PC-3 (cell line): ENCODE measurements around the gene SLC47A2. TPM values are rescaled to one million over a fixed set of nuclear protein-coding genes. Genes with fewer than 3 reads are reported as not detected.

Experiments
- ATAC-seq: fragments of 200-7000 bp; cut with Tn5 transposase; 2 replicates; pipeline ENCODE4 v1.9.1; 2020; ENCODE audit warnings: mild to moderate bottlenecking, moderate library complexity
- BruUV-seq: library from RNA; stranded (reverse); fragments of 400-500 nt; replicated peaks from 2 replicates; lab custom pipeline; 2021; lab: Mats Ljungman, UMichigan
- CTCF ChIA-PET: fragments of 300-600 bp; sonication (Branson Sonifier 250); formaldehyde crosslinking; loops from one replicate; lab custom pipeline; 2022; ENCODE audit warnings: antibody characterized with exemption; lab: Charles Lee
- POLR2A ChIA-PET: fragments of 300-600 bp; sonication (Branson Sonifier 250); formaldehyde crosslinking; loops from one replicate; lab custom pipeline; 2022; ENCODE audit warnings: antibody characterized with exemption; ENCODE audit not compliant: unreplicated experiment; lab: Charles Lee
- DNase-seq: peaks from one replicate; pipeline ENCODE4 v3.0.0-alpha.2; 2015
- H2AFZ ChIP-seq: fragments of 300-600 bp; sonication (generic); 2 replicates; pipeline ENCODE4 v1.6.0; 2016; ENCODE audit warnings: antibody characterized with exemption, low read length
- H3F3A ChIP-seq: fragments of 300-600 bp; sonication (generic); one replicate; pipeline ENCODE4 v1.6.0; 2017; ENCODE audit warnings: antibody characterized with exemption, low read length, control low read depth, mild to moderate bottlenecking; ENCODE audit not compliant: unreplicated experiment
- H3K27ac ChIP-seq: fragments of 300-600 bp; sonication (generic); 2 replicates; pipeline ENCODE4 v1.5.1; 2016; ENCODE audit warnings: mild to moderate bottlenecking, low read length
- H3K27me3 ChIP-seq: fragments of 300-600 bp; sonication (generic); 2 replicates; pipeline ENCODE4 v1.6.1; 2016; ENCODE audit warnings: low read length, mixed read lengths
- H3K36me3 ChIP-seq: fragments of 300-600 bp; sonication (generic); 2 replicates; pipeline ENCODE4 v1.6.1; 2016; ENCODE audit warnings: low read depth, mixed run types, low read length, mixed read lengths
- H3K4me1 ChIP-seq: fragments of 300-600 bp; sonication (generic); 2 replicates; pipeline ENCODE4 v1.5.1; 2016; ENCODE audit warnings: low read length; ENCODE audit not compliant: insufficient read depth
- H3K4me2 ChIP-seq: fragments of 300-600 bp; sonication (generic); 2 replicates; pipeline ENCODE4 v1.6.0; 2016; ENCODE audit warnings: low read length
- H3K4me3 ChIP-seq: fragments of 300-600 bp; sonication (generic); 2 replicates; pipeline ENCODE4 v1.5.1; 2016; ENCODE audit warnings: mild to moderate bottlenecking, low read length, mixed read lengths
- H3K79me2 ChIP-seq: fragments of 300-600 bp; sonication (generic); 2 replicates; pipeline ENCODE4 v1.6.1; 2017; ENCODE audit warnings: low read length, mixed read lengths
- H3K9ac ChIP-seq: fragments of 300-600 bp; sonication (generic); 2 replicates; pipeline ENCODE4 v1.6.0; 2016; ENCODE audit warnings: mild to moderate bottlenecking, low read length
- H3K9me2 ChIP-seq: fragments of 300-600 bp; sonication (generic); replicated peaks from 2 replicates; pipeline ENCODE4 v1.6.1; 2016; ENCODE audit warnings: mixed run types, low read length, mixed read lengths
- H3K9me3 ChIP-seq: fragments of 300-600 bp; sonication (generic); 2 replicates; pipeline ENCODE4 v1.6.1; 2016; ENCODE audit warnings: low read length, mixed read lengths
- H4K20me1 ChIP-seq: fragments of 300-600 bp; sonication (generic); 2 replicates; pipeline ENCODE4 v1.6.1; 2016; ENCODE audit warnings: low read length, mixed read lengths
- EZH2 ChIP-seq: fragments of 300-600 bp; sonication (generic); IDR thresholded peaks from one replicate; pipeline ENCODE4 v1.6.1; 2017; ENCODE audit warnings: antibody characterized with exemption, mild to moderate bottlenecking, low read length; ENCODE audit not compliant: unreplicated experiment
- EZH2phosphoT487 ChIP-seq: fragments of 300-600 bp; sonication (generic); IDR thresholded peaks from 2 replicates; pipeline ENCODE4 v1.6.1; 2018; ENCODE audit warnings: mild to moderate bottlenecking, antibody characterized with exemption, low read length, borderline replicate concordance
- intact Hi-C: fragments of 100-400 bp; cut with micrococcal nuclease; formaldehyde crosslinking; loops from 2 replicates; pipeline ENCODE4 v1.9.0; 2023
- total RNA-seq: library from RNA; depleted of rRNA; stranded (reverse); fragments of >200 nt; gene quantifications from 2 replicates; pipeline ENCODE4 v1.2.3, GENCODE V29; 2014
- TF ChIP-seq, protein P1 (sequence below): fragments of 300-600 bp; sonication (generic); conservative IDR thresholded peaks from 2 replicates; pipeline ENCODE4 v1.5.1; 2017; ENCODE audit warnings: antibody characterized with exemption, low read depth, mild to moderate bottlenecking, low read length

SLC47A2 gene
- total RNA-seq, 1 experiment from 2014 or later = not detected

DNA sequence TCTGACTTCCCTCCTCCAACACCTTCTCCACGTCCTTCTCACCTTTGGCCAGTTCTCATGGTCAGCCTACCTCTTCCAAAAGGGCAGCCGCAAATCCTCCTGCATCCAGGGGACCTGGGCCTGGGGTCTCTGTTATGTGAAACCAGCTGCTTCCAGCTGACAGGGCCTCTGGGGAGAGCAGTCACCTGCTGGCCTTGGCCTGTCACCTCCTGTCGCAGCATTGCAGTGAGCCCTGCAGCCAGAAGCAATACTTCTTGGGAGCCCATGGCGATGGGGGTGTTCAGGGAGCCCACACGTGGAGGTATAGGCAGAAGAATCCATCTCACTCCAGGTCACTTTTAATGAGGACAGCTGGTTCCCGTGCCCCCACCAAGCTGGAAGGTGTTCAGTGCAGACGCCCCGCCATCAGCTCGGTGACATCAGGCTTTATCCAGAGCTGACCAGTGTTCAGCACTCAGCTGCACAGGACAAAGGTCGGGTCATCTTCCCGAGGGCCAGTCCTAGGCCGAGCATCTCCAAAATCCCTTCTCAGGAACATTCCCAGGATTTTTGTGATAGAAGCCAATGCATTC lies 1.7 kb upstream of the SLC47A2 start:
- peaks cover 26% of the 10 kb centered on the region for H3K4me1 ChIP-seq

DNA sequence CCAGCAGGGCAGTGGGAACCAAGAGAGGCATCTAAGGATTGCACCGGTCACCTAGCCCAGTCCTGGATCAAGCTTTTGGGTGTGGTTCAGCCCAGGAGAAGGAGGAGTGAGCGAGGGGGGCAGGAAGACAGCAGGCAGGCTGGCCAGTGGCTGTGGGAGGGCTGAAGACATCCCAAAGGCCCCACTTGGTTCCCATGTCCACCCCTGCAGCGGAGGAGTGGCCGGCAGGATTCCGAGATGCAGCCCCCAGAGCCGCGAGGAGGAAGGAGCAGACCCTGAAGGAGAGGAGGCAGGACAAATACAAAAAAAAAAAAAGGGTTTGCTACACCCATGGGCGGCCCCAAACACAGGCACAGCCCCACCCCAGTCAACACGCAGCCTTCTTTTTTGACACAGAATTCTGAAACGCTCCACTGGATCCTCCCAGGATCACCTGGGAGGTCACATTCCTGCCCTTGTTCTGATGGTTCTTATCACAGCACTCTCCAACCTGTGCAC lies 1.1 kb upstream of the SLC47A2 start:
- ATAC-seq = no peak

More for the DNA sequence above, 1.7 kb upstream of the SLC47A2 start:
- Histone ChIP-seq H3K27ac (no peak overlapping the region), H3K9me2 (no peaks in the 10 kb centered on the region), H3K79me2 (no peaks in the 10 kb centered on the region), H3K36me3 (no peaks in the 10 kb centered on the region), H2AFZ (no peak overlapping the region), H3K27me3 (no peaks in the 10 kb centered on the region), H4K20me1 (no peaks in the 10 kb centered on the region), H3K9ac (no peak overlapping the region), H3K4me2 (no peak overlapping the region), H3K9me3 (no peaks in the 10 kb centered on the region), H3F3A (no peaks in the 10 kb centered on the region), H3K4me3 (no peak overlapping the region)
- intact Hi-C loops = no loop called here
- no peak for DNase-seq
- POLR2A ChIA-PET = no interaction called here
- BruUV-seq = no TSS peak
- TF ChIP-seq, protein P1, sequence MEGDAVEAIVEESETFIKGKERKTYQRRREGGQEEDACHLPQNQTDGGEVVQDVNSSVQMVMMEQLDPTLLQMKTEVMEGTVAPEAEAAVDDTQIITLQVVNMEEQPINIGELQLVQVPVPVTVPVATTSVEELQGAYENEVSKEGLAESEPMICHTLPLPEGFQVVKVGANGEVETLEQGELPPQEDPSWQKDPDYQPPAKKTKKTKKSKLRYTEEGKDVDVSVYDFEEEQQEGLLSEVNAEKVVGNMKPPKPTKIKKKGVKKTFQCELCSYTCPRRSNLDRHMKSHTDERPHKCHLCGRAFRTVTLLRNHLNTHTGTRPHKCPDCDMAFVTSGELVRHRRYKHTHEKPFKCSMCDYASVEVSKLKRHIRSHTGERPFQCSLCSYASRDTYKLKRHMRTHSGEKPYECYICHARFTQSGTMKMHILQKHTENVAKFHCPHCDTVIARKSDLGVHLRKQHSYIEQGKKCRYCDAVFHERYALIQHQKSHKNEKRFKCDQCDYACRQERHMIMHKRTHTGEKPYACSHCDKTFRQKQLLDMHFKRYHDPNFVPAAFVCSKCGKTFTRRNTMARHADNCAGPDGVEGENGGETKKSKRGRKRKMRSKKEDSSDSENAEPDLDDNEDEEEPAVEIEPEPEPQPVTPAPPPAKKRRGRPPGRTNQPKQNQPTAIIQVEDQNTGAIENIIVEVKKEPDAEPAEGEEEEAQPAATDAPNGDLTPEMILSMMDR = no peak
- no peak for TF ChIP-seq EZH2phosphoT487
- TF ChIP-seq EZH2 = no peak
- ATAC-seq = no peak
- CTCF ChIA-PET = no interaction called here

DNA sequence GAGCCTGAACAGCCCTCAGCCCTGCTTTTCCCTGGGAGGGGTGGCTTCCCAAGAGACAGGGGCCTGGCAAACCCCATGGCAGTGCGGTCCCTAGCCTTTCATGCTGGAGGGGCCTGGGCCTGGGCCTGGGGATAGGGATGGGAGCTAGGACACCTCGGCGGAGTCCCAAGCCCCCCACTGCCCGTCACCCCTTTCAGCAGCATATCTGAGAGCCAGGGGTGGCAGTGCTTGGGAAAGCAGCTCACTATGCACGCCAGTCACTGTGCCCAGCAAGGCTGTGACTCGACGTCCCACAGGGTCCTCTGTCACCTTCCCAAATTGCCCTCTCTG lies 612 bp upstream of the SLC47A2 start:
- no peak overlapping the region for H3K4me3 ChIP-seq
- DNase-seq = no peak
- no peak overlapping the region for H3K4me2 ChIP-seq
- H3K27me3 ChIP-seq = no peaks in the 10 kb centered on the region
- H3K79me2 ChIP-seq = no peaks in the 10 kb centered on the region
- BruUV-seq = no TSS peak
- POLR2A ChIA-PET = no interaction called here
- no peak overlapping the region for H2AFZ ChIP-seq
- CTCF ChIA-PET = no interaction called here
- no peak overlapping the region for H3K27ac ChIP-seq
- H4K20me1 ChIP-seq = no peaks in the 10 kb centered on the region
- no peaks in the 10 kb centered on the region for H3F3A ChIP-seq
- no peak overlapping the region for H3K9ac ChIP-seq
- H3K9me2 ChIP-seq = no peaks in the 10 kb centered on the region
- intact Hi-C loops = no loop called here
- H3K9me3 ChIP-seq = no peaks in the 10 kb centered on the region
- ATAC-seq = no peak
- TF ChIP-seq EZH2phosphoT487 (no peak), EZH2 (no peak)
- TF ChIP-seq, protein P1 = no peak
- peaks cover 26% of the 10 kb centered on the region for H3K4me1 ChIP-seq
- no peaks in the 10 kb centered on the region for H3K36me3 ChIP-seq

More for the DNA sequence above, 1.1 kb upstream of the SLC47A2 start:
- Histone ChIP-seq H3K9me3 (no peaks in the 10 kb centered on the region), H3K4me3 (no peak overlapping the region), H3K36me3 (no peaks in the 10 kb centered on the region), H2AFZ (no peak overlapping the region), H3K27me3 (no peaks in the 10 kb centered on the region), H3K9me2 (no peaks in the 10 kb centered on the region), H3K4me1 (peaks cover 26% of the 10 kb centered on the region), H3F3A (no peaks in the 10 kb centered on the region), H3K79me2 (no peaks in the 10 kb centered on the region), H3K27ac (no peak overlapping the region), H3K4me2 (no peak overlapping the region), H3K9ac (no peak overlapping the region), H4K20me1 (no peaks in the 10 kb centered on the region)
- DNase-seq = no peak
- ChIA-PET CTCF (no interaction called here), POLR2A (no interaction called here)
- TF ChIP-seq, protein P1 = no peak
- TF ChIP-seq EZH2phosphoT487 = no peak
- TF ChIP-seq EZH2 = no peak
- no TSS peak for BruUV-seq
- intact Hi-C loops = no loop called here
